Mucosa of rectum (tissue), 2 donors: ENCODE measurements around the gene C16orf95.

Source experiments
- H3K27ac ChIP-seq, 2 donors: one replicate each; pipeline ENCODE4 v1.7.0; 2013; ENCODE audit warnings: inconsistent platforms in 2 of 2, low read depth in 2 of 2, low read length in 2 of 2
- H3K27me3 ChIP-seq, 2 donors: one replicate each; pipeline ENCODE4 v1.7.0; 2013; ENCODE audit warnings: low read length in 2 of 2; ENCODE audit not compliant: control insufficient read depth in 2 of 2, insufficient read depth in 2 of 2
- H3K36me3 ChIP-seq, 2 donors: one replicate each; pipeline ENCODE4 v1.7.0; 2013; ENCODE audit warnings: low read length in 2 of 2; ENCODE audit not compliant: control insufficient read depth in 2 of 2, insufficient read depth in 2 of 2
- H3K4me1 ChIP-seq, 2 donors: one replicate each; pipeline ENCODE4 v1.7.0; 2013; ENCODE audit warnings: low read length in 2 of 2, mild to moderate bottlenecking in 1 of 2; ENCODE audit not compliant: control insufficient read depth in 2 of 2, insufficient read depth in 2 of 2
- H3K4me3 ChIP-seq, 2 donors: one replicate each; pipeline ENCODE4 v1.7.0; 2013; ENCODE audit warnings: low read length in 2 of 2
- H3K9ac ChIP-seq, 2 donors: one replicate each; pipeline ENCODE4 v1.7.0; 2013; ENCODE audit warnings: low read length in 2 of 2, low read depth in 1 of 2, mild to moderate bottlenecking in 1 of 2
- H3K9me3 ChIP-seq, 2 donors: one replicate each; pipeline ENCODE4 v1.7.0; 2013; ENCODE audit warnings: low read length in 2 of 2; ENCODE audit not compliant: control insufficient read depth in 2 of 2
- donor health status: healthy.
- donor health status: Normal muscosa, but diverticular disease.

The C16orf95 gene

GRCh38 chr16:87359121-87359520 lies 41.9 kb upstream of the C16orf95 start:
- Histone ChIP-seq H3K36me3 (peaks cover 47 to 49% of the 10 kb centered on the region in 2 donors), H3K27me3 (no peaks in the 10 kb centered on the region), H3K9ac (no peak overlapping the region), H3K4me1 (peaks cover 4 to 5% of the 10 kb centered on the region in 2 donors), H3K4me3 (no peak overlapping the region), H3K27ac (no peak overlapping the region), H3K9me3 (no peaks in the 10 kb centered on the region)

- Histone ChIP-seq H3K27ac (no peak overlapping the region), H3K9me3 (no peaks in the 10 kb centered on the region), H3K4me1 (peaks cover 0 to 1% of the 10 kb centered on the region in 2 donors), H3K27me3 (no peaks in the 10 kb centered on the region), H3K4me3 (no peak overlapping the region), H3K9ac (no peak overlapping the region), H3K36me3 (peaks cover 46 to 49% of the 10 kb centered on the region in 2 donors)
These were observed 41.5 kb upstream of the C16orf95 start for GRCh38 chr16:87358696-87359095.

- no peak overlapping the region for H3K27ac ChIP-seq
- no peaks in the 10 kb centered on the region for H3K4me1 ChIP-seq
- no peaks in the 10 kb centered on the region for H3K9me3 ChIP-seq
- no peak overlapping the region for H3K9ac ChIP-seq
- H3K27me3 ChIP-seq = no peaks in the 10 kb centered on the region
- H3K4me3 ChIP-seq = no peak overlapping the region
- peaks cover 46 to 49% of the 10 kb centered on the region in 2 donors for H3K36me3 ChIP-seq
These were observed 41.1 kb upstream of the C16orf95 start for GRCh38 chr16:87358250-87358649.

GRCh38 chr16:87356491-87356853 lies 39.3 kb upstream of the C16orf95 start:
- Histone ChIP-seq H3K27me3 (no peaks in the 10 kb centered on the region), H3K4me3 (no peak overlapping the region), H3K36me3 (peaks cover 40 to 46% of the 10 kb centered on the region in 2 donors), H3K4me1 (no peaks in the 10 kb centered on the region), H3K27ac (no peak overlapping the region), H3K9ac (no peak overlapping the region), H3K9me3 (no peaks in the 10 kb centered on the region)

GRCh38 chr16:87353613-87354012 lies 36.4 kb upstream of the C16orf95 start:
- Histone ChIP-seq H3K4me3 (no peak overlapping the region), H3K27me3 (no peaks in the 10 kb centered on the region), H3K27ac (no peak overlapping the region), H3K36me3 (peaks cover 13 to 26% of the 10 kb centered on the region in 2 donors), H3K9me3 (no peaks in the 10 kb centered on the region), H3K9ac (no peak overlapping the region), H3K4me1 (peaks cover 0 to 3% of the 10 kb centered on the region in 2 donors)

- no peaks in the 10 kb centered on the region for H3K27me3 ChIP-seq
- no peak overlapping the region for H3K27ac ChIP-seq
- peaks cover 5 to 22% of the 10 kb centered on the region in 2 donors for H3K36me3 ChIP-seq
- H3K9ac ChIP-seq = no peak overlapping the region
- H3K9me3 ChIP-seq = no peaks in the 10 kb centered on the region
- peaks cover 0 to 3% of the 10 kb centered on the region in 2 donors for H3K4me1 ChIP-seq
- H3K4me3 ChIP-seq = no peak overlapping the region
These were observed 35.6 kb upstream of the C16orf95 start for GRCh38 chr16:87352818-87353217.

GRCh38 chr16:87351320-87351698 lies 34.1 kb upstream of the C16orf95 start:
- Histone ChIP-seq H3K36me3 (peaks cover 11 to 22% of the 10 kb centered on the region in 2 donors), H3K27ac (no peak overlapping the region), H3K4me1 (peaks cover 0 to 3% of the 10 kb centered on the region in 2 donors), H3K9ac (no peak overlapping the region), H3K9me3 (no peaks in the 10 kb centered on the region), H3K27me3 (no peaks in the 10 kb centered on the region), H3K4me3 (no peak overlapping the region)

- Histone ChIP-seq H3K4me3 (no peak overlapping the region), H3K9ac (no peak overlapping the region), H3K27ac (no peak overlapping the region), H3K36me3 (peaks cover 10 to 20% of the 10 kb centered on the region in 2 donors), H3K27me3 (no peaks in the 10 kb centered on the region), H3K9me3 (no peaks in the 10 kb centered on the region), H3K4me1 (peaks cover 0 to 4% of the 10 kb centered on the region in 2 donors)
These were observed 33.6 kb upstream of the C16orf95 start for GRCh38 chr16:87350681-87351319.

GRCh38 chr16:87350031-87350430 lies 32.8 kb upstream of the C16orf95 start:
- peaks cover 10 to 20% of the 10 kb centered on the region in 2 donors for H3K36me3 ChIP-seq
- no peak overlapping the region for H3K4me3 ChIP-seq
- H3K4me1 ChIP-seq = peaks cover 0 to 10% of the 10 kb centered on the region in 2 donors
- H3K9ac ChIP-seq = no peak overlapping the region
- no peaks in the 10 kb centered on the region for H3K9me3 ChIP-seq
- H3K27ac ChIP-seq = no peak overlapping the region
- H3K27me3 ChIP-seq = no peaks in the 10 kb centered on the region

GRCh38 chr16:87348616-87349157 lies 31.5 kb upstream of the C16orf95 start:
- H3K36me3 ChIP-seq = peaks cover 11 to 25% of the 10 kb centered on the region in 2 donors
- H3K9me3 ChIP-seq = no peaks in the 10 kb centered on the region
- no peak overlapping the region for H3K9ac ChIP-seq
- H3K27me3 ChIP-seq = no peaks in the 10 kb centered on the region
- H3K4me3 ChIP-seq = no peak overlapping the region
- H3K4me1 ChIP-seq = peaks cover 0 to 10% of the 10 kb centered on the region in 2 donors
- no peak overlapping the region for H3K27ac ChIP-seq
